GM18508 (cell line): ENCODE results near the gene KCTD13.

ENCODE experiments used
- ATAC-seq: cut with Tn5 transposase; IDR thresholded peaks from one replicate; pipeline ENCODE4 v1.9.1; 2021; ENCODE audit warnings: moderate number of reproducible peaks; ENCODE audit not compliant: insufficient read depth, unreplicated experiment

KCTD13 gene

GRCh38 chr16:29857133-29857760 is 68.8 kb downstream of the KCTD13 start:
- no peak for ATAC-seq
